ENCODE data around the gene LUC7L.
"Not testable (repeated sequence)": the region's sequence is repeated elsewhere in the genome, so short reads cannot be mapped to it uniquely, and the experiment has no call there.

LUC7L gene, protein sequence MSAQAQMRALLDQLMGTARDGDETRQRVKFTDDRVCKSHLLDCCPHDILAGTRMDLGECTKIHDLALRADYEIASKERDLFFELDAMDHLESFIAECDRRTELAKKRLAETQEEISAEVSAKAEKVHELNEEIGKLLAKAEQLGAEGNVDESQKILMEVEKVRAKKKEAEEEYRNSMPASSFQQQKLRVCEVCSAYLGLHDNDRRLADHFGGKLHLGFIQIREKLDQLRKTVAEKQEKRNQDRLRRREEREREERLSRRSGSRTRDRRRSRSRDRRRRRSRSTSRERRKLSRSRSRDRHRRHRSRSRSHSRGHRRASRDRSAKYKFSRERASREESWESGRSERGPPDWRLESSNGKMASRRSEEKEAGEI

DNA sequence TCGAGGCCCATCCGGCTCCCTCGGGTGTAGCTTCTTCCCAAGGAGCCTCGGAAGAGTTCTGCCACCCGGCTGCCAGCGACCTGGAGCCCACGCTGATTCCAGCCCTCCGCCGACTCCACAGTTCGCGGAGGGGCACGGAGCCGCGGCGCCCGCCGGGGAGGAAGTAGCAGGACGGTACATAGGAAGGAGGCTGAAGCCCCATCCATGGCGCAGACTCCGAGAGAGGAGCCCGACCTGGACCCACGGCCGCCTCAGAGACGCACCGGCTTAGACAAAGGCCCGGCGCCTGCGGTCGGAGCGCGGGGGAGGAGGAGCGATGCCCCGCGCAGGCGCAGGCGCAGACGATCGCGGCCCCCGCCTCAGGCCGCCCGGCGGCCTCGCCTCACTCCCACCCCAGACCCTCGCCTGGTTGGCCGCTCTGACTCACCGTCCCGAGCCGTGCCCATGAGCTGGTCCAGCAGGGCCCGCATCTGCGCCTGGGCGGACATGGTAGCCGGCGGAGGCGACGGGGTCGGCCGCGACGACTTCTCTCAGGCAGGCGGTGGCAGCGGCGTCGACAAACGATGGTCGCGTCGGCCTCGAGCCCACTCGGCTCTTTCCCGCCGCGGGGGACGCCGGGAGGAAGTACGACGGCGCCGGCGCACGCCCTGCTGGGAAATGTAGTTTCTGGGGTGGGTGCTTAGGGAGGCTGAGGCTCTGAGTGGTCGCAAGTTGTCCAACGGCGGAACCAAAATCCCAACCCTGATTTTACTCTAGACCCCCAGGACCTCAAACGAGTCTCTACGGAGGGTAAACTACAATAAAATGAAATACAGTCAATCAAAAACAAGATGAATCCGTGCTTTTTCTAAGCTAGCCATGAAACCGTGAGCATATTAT lies at the start of gene LUC7L:
Gene LUC7L (minus strand): TSS at position 598 of the 879 bp plus-strand sequence. CDS start 110 bp downstream, at position 488.
- no peak for DNase-seq (ENCODE audit: low read depth)

DNA sequence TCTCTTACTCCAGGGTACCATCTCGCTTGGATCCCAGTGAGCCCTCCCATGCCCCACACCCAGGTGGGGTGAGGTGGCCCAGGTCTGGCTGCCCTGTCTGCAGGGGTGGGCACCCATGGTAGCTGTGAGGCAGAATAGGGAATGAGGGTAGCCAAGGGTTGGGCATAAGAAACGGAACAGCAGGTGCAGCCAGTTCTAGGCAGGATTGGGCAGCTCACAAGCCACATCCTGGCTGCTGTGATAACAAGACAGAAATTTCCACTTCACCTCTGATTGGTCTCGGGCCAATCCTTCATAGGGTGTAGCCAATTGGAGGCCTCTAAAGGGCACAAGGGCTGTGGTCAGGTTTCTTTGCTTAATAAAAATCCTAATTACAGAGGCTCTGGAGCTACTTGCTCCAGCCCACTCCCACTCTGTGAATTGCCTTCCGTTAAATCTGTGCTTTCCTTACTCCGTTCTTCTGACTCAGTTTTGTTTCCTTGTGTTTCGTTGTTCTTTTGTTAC lies 49.7 kb upstream of the LUC7L start:
- DNase-seq (ENCODE audit: low read depth): peak; percentile 19

- no peak for DNase-seq (ENCODE audit: low read depth)
Measured at GRCh38 chr16:276426-277077, 47.3 kb upstream of the LUC7L start.

DNA sequence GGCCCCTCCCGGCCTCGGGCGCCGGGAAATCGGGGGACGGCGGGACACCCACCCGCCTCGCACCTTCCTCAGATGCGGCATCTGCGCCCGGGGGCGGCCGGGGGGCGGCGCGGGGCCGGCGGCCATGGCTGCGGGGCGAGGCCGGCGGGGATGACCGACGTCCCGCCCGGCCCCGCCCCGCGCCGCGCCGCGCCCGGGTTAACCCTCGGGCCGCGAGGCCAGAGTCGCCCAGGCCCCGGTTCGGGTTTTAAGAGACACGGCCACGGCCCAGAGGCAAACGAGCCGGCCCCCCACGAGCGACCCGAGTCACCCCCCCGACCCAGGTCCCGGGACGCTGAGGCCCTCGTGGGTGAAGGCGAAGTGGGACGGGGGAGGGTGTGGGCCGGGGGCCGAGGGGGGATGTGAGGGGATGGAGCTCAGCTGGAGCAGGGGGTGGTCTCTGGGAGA lies 46.6 kb upstream of the LUC7L start, which contains the start of gene RGS11:
Gene RGS11 (minus strand): TSS at position 159 of the 447 bp plus-strand sequence. CDS start 33 bp downstream, at position 126.
- no peak for DNase-seq (ENCODE audit: low read depth)

GRCh38 chr16:275041-275641 lies 45.9 kb upstream of the LUC7L start:
- DNase-seq (ENCODE audit: low read depth): no peak

DNA sequence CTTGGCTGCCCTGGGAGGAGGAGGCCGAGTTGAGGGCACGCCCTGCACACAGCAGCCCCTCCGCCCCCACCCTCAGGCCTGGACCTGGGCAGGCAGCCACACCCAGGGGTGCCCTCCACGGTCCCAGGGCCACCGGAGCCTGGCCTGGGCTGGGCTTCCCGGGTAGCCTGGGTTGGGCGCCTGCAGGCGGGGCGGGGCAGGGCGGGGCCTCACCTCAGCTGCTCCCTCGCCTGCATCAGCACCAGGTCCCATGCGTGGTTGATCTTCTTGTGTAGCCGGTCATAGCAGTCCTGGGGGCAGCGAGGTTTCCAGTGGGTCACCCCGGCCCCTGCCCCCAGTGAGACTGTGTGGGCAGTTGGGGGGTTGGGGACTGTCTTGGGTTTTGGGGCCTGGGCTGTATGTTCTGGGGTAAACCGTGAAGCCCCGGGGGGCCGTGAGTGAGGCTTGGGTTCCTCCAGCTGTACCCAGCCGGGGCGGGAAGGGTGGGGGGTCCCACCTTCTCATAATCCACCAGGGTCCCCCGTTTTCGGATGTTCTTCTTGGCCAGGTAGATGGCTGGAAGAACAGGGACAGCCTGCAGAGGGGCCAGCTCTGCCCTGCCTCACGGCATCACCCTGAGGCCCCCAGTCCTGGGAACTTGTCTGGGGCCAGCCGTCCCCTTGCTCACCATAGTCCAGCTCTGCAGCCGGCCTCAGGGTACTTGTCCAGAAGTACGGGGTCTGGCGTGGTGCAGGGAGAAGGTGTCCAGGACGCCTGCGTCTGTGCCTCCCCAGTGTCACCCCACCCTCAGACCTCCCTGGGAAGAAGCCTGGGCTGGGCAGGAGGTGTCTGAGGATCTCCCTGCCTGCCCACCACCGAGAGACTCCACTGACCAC lies 44.5 kb upstream of the LUC7L start:
- DNase-seq (ENCODE audit: low read depth): no peak

GRCh38 chr16:272633-273546 lies 43.6 kb upstream of the LUC7L start:
- no peak for DNase-seq (ENCODE audit: low read depth)

DNA sequence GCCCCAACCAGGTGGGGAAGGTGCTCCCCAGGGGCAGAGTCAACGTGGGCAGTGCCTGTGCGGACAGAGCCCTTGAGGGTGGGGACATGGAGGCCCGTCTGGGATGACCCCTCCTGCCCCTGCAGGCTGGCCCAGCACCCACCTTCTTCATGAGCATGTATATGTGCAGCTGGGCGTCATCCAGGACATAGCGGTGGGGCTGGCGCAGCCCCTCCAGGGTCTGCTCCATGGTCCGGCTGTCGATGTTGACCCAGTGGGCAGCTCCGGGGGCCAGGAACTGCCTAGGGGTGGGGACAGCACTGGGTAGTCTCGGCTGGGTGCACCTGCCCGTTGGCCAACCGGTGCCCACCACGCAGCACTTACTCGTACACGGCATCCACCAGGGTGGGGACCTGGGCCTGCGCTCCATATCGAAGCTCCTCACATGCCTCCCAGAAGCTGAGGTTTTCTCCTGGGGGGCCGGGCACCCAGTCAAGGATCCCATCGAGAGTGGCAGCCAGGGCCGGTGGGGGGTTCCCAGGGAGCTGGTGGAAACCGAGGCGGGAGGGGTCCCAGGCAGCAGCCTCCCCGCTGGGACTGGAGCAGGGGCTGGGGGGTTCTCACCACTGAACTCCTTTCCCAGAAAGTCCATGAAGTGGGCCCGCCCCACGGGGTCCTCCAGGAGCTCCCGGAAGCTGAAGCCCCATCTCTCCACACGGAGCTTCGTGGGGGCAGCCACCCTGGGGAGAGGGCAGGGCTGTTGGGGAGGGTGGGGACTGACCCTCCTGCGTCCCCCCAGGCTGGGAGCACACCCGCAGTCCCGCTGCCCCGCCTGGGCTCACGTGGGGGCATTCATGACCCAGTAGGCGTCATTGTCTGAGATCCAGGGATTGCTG lies 41.4 kb upstream of the LUC7L start:
- no peak for DNase-seq (ENCODE audit: low read depth)

DNA sequence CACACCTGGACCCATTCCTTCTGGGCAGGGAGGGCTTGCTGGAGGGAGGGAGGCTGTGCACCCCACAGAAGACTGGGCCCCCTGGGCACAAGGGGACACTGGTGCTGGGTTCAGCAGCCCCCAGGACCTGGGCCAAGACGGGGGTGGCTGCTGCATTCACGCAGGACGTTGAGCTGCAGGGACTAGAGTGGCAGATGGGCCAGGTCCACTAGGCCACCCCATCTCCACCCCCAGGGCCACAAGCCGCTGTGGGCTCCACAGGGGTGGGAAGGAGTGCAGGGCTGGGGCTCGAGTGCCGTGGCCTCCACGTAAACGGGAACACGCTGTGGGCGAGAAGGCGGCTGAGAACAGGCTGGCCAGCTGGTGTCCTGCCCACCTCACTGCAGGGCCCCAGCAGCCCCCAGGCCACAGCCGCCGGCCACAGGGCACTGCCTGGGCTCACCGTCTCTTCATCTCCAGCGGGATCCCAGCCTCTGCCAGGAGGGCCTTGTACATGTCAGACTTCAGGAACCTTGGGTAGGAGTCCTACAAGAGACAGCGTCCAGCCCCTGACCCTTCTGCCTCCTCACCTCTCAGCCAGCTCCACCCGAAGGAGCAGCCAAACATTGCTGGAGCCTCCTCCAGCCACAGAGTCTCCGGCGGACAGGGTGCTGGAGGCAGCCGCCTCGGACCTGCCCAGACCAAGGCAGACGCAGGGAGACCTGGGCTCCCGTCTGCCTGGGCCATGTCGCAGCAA lies 40.0 kb upstream of the LUC7L start:
- DNase-seq (ENCODE audit: low read depth): no peak

DNA sequence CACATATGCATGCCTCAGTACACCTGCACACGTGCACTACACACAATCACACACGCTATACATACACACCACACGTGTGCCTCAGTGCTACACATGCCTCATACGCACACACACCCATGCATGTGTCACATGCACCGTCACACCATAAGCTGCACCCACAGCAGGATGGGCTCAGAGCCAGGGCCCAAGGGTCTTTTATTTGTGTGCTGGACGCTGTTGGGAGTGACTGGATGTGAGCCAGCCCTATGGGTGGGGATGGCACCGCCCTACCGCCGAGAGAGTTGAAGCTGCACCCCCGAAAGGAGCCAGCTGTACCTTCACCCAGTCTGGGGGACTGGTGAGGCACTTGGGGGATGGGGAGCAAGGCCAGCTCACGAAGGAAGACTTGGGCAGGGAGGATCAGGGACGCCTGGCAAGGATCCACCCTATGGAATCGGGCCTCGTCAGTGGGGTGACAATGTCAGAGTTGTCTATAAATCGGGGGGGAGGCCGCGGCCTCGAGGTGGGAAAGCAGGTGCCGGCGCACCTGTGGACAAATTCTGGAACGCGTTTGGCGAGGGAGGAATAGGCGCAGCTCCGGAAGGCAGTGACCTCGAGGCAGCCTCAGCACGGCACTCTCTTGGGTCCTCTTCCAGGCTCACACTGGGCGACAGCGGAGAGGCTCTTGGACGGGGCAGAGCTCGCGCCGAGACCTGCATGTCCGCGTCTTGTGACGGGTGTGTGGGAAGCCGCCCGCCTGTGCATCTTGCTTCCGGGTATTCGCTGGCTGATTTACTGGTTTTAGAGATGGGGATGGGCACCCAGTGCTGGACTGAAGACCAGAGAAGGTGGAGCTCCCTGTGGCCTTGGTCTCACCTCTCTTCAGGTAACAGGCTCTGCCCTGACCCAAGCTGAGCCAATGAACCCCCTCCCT lies 39.1 kb upstream of the LUC7L start:
- no peak for DNase-seq (ENCODE audit: low read depth)

DNA sequence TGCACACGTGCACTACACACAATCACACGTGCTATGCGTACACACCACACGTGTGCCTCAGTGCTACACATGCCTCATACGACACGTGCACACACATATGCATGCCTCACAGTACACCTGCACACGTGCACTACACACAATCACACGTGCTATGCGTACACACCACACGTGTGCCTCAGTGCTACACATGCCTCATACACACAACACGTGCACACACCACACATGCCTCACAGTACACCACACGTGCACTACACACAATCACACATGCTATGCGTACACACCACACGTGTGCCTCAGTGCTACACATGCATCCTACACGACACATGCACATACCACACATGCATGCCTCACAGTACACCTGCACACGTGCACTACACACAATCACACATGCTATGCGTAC lies 38.3 kb upstream of the LUC7L start:
- DNase-seq (ENCODE audit: low read depth): not testable (repeated sequence)

- no peak for DNase-seq (ENCODE audit: low read depth)
Measured at GRCh38 chr16:266258-267164, 37.3 kb upstream of the LUC7L start.

DNA sequence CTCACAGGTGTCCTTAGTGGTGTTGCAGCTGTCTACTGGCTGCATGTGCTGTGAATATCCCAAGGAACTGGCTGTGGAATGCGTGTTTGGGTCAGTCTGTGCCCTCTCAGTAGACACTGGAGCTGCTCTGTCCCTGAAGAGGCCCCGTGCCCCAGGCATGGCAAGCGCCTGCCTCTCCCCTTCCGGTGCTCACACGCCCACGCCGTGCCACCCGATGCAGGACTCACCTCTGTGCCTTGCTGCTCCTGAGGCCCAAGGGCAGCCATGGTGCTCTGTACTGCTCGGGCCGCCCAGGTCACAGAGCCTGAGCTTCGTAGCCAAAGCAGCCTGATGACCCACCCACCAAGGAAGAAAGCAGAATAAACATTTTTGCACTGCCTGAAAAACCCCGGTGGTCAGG lies 36.5 kb upstream of the LUC7L start:
- DNase-seq (ENCODE audit: low read depth): no peak

DNA sequence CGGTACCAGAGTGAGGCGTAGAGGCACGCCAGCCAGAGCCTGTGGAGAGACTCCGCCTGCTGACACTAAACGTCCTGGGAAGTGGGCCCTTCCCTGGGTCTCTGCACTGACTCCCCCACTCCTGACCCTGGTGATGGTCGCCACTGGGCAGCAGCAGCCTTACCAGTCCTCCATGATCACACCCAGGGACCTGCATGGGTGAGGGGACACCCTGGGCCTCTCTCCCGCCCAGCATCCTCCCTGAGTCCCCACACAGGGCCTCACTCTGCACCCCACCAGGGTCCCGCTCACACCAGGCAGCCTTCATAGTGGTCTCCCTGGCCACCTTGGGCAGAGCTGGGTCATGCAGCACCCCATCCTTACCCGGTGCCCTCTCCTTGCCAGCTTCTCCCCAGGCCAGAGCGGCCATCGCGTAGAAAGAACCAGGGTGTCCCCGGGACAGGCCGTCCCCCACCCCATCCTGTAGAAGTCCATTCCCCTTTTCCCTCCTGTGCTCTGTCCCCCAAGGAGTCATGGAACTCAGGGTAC lies 35.8 kb upstream of the LUC7L start:
- no peak for DNase-seq (ENCODE audit: low read depth)

- no peak for DNase-seq (ENCODE audit: low read depth)
Measured at GRCh38 chr16:264440-264951, 35.2 kb upstream of the LUC7L start.

All from non-pigmented ciliary epithelial cell (primary cell).